GF-D8 (cell line): Measurements from ENCODE around the gene MTFR1L.

Experiments used
- DNase-seq: peaks from one replicate; lab custom pipeline; 2025; lab: John Stamatoyannopoulos, UW

The MTFR1L gene

GRCh38 chr1:25790472-25790871, 29.3 kb upstream of the MTFR1L start:
- DNase-seq, result no peak

- DNase-seq, result no peak
These were observed 27.6 kb upstream of the MTFR1L start for GRCh38 chr1:25792115-25792514.

- DNase-seq, result no peak
These were observed 26.1 kb upstream of the MTFR1L start for GRCh38 chr1:25793585-25794170.

- DNase-seq, result no peak
These were observed 25.4 kb upstream of the MTFR1L start for GRCh38 chr1:25794325-25794724.

- DNase-seq, result no peak
These were observed 24.5 kb upstream of the MTFR1L start for GRCh38 chr1:25795211-25795610.

GRCh38 chr1:25795946-25796810, 23.6 kb upstream of the MTFR1L start:
- DNase-seq, result no peak

GRCh38 chr1:25796811-25797458, 22.8 kb upstream of the MTFR1L start:
- peak; percentile 51 for DNase-seq

GRCh38 chr1:25797939-25798338, 21.8 kb upstream of the MTFR1L start:
- no peak for DNase-seq

- DNase-seq, result no peak
These were observed 20.9 kb upstream of the MTFR1L start for GRCh38 chr1:25798666-25799351.

GRCh38 chr1:25799352-25799934, 20.3 kb upstream of the MTFR1L start:
- DNase-seq, result no peak

- DNase-seq, result peak; percentile 29
These were observed 19.6 kb upstream of the MTFR1L start, which contains the start of gene SELENON for GRCh38 chr1:25799935-25800702. Gene SELENON, plus strand, starts transcription at chr1:25800193. Its CDS starts 38 bp downstream, at chr1:25800231.

GRCh38 chr1:25800703-25801377, 18.9 kb upstream of the MTFR1L start:
- no peak for DNase-seq

GRCh38 chr1:25802915-25803314, 16.8 kb upstream of the MTFR1L start:
- no peak for DNase-seq

- no peak for DNase-seq
These were observed 16.4 kb upstream of the MTFR1L start for GRCh38 chr1:25803368-25803767.

- DNase-seq, result no peak
These were observed 15.3 kb upstream of the MTFR1L start for GRCh38 chr1:25804244-25804963.

GRCh38 chr1:25804964-25805862, 14.5 kb upstream of the MTFR1L start:
- DNase-seq, result no peak

- no peak for DNase-seq
These were observed 13.9 kb upstream of the MTFR1L start for GRCh38 chr1:25805863-25806225.

- DNase-seq, result no peak
These were observed 13.3 kb upstream of the MTFR1L start for GRCh38 chr1:25806418-25806817.
